ENCODE measurements around the gene PEA15. TPM values are rescaled to one million over a fixed set of nuclear protein-coding genes. Genes with fewer than 3 reads are reported as not detected.

PEA15 gene
- polyA plus RNA-seq, 2 donors = 152 to 159 TPM

DNA sequence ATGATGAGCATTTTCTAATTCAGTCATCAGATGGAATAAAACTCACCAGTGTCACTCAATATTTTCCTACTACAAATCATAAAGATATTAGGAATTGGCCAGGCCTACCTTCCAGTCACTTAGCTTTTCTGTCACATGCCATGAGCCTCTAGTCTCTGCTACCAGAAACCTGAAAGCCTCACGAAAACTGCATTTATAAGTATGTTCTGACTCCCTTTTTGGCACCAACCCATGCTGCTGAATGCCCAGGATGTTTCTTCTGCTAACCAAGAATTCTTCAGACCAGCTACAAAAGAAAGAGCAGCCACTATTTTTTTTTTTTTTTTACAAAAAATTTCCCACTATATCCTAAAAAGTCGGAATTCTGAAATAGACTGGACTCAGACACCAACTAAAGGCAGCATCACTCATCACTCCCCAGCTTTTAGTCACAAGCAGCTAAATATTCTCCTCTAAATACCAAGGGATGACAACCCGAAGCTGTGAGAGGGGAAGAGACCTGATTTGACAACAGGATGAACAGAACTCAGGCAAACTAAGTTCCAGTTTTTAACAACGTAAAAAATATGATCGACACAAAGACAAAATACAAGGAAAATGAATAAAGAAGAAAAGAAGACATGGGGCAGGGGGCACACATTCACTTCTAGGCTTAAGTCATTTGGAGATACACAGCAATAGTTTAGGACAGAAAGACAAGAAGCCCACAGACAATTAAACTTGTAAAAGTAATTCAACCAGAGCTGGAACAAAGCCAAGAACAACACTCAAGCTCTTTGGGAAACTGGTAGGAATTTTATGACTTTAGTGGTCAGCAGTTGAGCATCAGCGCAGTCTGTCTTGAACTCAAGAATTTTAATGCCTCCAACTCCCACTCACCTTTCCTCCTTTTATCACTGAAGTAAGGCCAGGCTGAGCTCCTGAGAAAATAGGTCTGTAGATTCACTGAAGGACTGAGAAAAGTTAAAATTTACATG is 55.5 kb downstream of the PEA15 start:
- H3K9me3 ChIP-seq (ENCODE audit: control insufficient read depth in 2 of 2, insufficient read depth in 1 of 2, low read depth in 1 of 2, low read length in 1 of 2) = no peaks in the 10 kb centered on the region
- WGBS, 2 donors = 35 to 41% methylated on average over 6 of the region's 6 CpGs
- no peaks in the 10 kb centered on the region for H3K36me3 ChIP-seq (ENCODE audit: control insufficient read depth in 2 of 2, insufficient read depth in 2 of 2, low read length in 1 of 2)
- no peaks in the 10 kb centered on the region for H3K4me1 ChIP-seq (ENCODE audit: control insufficient read depth in 2 of 2, insufficient read depth in 2 of 2, low read length in 1 of 2)
- peak overlapping the region in 1 of 2 donors; percentile 97 for H3K4me3 ChIP-seq (ENCODE audit: low read depth in 1 of 2, low read length in 2 of 2)
- no peaks in the 10 kb centered on the region for H3K27me3 ChIP-seq (ENCODE audit: control insufficient read depth in 1 of 2, insufficient read depth in 2 of 2, low read length in 2 of 2)
- H3K27ac ChIP-seq (ENCODE audit: low read depth in 2 of 2, low read length in 1 of 2) = peak overlapping the region; percentile 7 to 11

DNA sequence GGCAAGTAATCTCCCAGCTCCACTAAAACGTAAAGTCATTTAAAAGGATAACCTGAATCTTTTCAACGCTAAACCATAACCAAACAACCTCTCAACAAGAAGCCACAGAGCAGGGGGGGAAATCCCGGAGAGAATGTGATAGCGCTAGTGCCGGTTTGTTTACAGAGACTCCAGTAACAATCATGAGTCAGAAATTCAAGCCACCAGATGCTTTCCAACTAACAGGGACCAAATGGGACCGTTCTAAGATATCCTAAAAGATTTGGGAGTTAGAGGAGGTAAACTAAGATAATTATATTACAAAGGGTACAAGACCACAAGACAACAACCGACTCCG is 56.3 kb downstream of the PEA15 start:
- Histone ChIP-seq H3K27me3 (ENCODE audit: control insufficient read depth in 1 of 2, insufficient read depth in 2 of 2, low read length in 2 of 2) (no peaks in the 10 kb centered on the region), H3K4me3 (ENCODE audit: low read depth in 1 of 2, low read length in 2 of 2) (peak overlapping the region; percentile 88 to 97), H3K27ac (ENCODE audit: low read depth in 2 of 2, low read length in 1 of 2) (peak overlapping the region; percentile 84 to 97), H3K9me3 (ENCODE audit: control insufficient read depth in 2 of 2, insufficient read depth in 1 of 2, low read depth in 1 of 2, low read length in 1 of 2) (no peaks in the 10 kb centered on the region), H3K4me1 (ENCODE audit: control insufficient read depth in 2 of 2, insufficient read depth in 2 of 2, low read length in 1 of 2) (no peaks in the 10 kb centered on the region), H3K36me3 (ENCODE audit: control insufficient read depth in 2 of 2, insufficient read depth in 2 of 2, low read length in 1 of 2) (no peaks in the 10 kb centered on the region)
- 0 to 1% methylated on average over 8 of the region's 8 CpGs for WGBS, 2 donors

DNA sequence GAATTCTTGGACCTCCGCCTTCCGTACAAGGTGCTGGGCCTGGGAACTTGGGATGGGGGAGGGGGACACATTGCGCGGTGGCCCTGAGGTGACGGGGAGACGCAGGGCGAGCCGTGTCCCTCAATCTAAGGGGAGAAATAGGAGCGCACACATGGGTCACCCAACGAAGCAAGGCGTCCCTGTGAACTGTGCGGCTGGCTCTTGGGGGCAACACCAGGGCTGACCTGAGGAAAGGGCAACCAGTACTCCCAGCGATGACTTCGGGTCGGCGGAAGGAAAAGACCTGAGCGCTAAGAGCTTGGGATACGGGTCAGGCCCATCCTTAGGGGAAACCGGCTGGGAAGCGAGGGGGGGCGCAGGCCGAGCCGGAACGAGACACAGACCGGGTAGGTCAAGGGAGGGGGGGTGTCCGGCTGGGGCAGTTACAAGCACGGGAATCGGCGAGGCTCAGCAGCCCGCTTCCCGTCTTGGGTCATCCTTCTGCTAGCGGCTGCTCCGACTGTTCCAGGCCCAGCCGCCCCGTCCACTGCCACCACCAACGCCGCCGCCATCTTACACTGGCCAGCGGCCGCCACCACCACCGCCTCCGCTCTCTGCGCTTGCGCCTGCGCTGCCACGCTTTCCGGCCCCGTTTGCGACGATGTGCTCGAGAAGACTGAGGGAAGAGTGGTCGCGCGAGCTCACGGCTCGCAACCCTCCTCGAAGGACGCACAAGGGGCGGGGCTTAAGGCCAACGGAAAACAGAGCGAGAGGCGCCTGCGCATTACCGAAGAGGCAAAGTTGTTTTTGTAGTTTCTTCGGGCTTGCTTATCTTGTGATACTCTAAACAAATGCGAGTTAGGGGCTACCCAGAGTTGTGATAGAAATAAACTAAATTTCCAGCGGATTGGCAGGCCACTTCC is 57.0 kb downstream of the PEA15 start, which contains the start of gene DCAF8:
Gene DCAF8, minus strand, starts transcription at position 657 of the 902 bp plus-strand sequence. CDS start 18,541 bp downstream, outside the sequence.
- peak within 1 kb of the TSS; percentile 84 to 97 for H3K27ac ChIP-seq (ENCODE audit: low read depth in 2 of 2, low read length in 1 of 2)
- no peaks in the 10 kb centered on the region for H3K36me3 ChIP-seq (ENCODE audit: control insufficient read depth in 2 of 2, insufficient read depth in 2 of 2, low read length in 1 of 2)
- no peaks in the 10 kb centered on the region for H3K27me3 ChIP-seq (ENCODE audit: control insufficient read depth in 1 of 2, insufficient read depth in 2 of 2, low read length in 2 of 2)
- H3K4me1 ChIP-seq (ENCODE audit: control insufficient read depth in 2 of 2, insufficient read depth in 2 of 2, low read length in 1 of 2) = no peaks in the 10 kb centered on the region
- peak within 1 kb of the TSS; percentile 88 to 97 for H3K4me3 ChIP-seq (ENCODE audit: low read depth in 1 of 2, low read length in 2 of 2)
- WGBS, 2 donors = 0% methylated on average over 64 to 67 of the region's 67 CpGs
- H3K9me3 ChIP-seq (ENCODE audit: control insufficient read depth in 2 of 2, insufficient read depth in 1 of 2, low read depth in 1 of 2, low read length in 1 of 2) = no peaks in the 10 kb centered on the region

DNA sequence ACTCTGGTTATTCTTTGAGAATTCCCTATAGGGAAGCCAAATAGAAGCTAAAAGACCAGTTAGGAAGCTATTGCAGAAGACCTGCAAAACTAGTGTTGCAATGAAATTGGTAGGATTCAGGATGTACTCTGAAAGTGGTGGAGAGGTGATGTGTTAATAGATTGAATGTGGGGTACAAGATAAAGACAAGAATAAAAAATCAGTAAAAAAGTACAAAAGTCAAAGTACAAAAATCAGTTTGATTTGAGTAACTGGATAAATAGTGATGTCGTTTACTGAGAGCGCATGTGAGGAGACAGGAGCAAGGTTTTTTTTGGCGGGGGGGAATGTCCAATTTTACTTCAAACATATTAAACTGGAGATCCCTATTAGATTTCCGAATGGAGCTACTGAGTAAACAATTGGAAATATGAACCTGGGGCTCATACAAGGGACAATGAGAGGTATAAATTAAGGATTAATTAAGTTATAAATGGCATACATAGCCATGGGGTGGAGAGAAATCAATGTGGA is 59.7 kb downstream of the PEA15 start:
- Histone ChIP-seq H3K9me3 (ENCODE audit: control insufficient read depth in 2 of 2, insufficient read depth in 1 of 2, low read depth in 1 of 2, low read length in 1 of 2) (no peaks in the 10 kb centered on the region), H3K4me3 (ENCODE audit: low read depth in 1 of 2, low read length in 2 of 2) (no peak overlapping the region), H3K4me1 (ENCODE audit: control insufficient read depth in 2 of 2, insufficient read depth in 2 of 2, low read length in 1 of 2) (no peaks in the 10 kb centered on the region), H3K36me3 (ENCODE audit: control insufficient read depth in 2 of 2, insufficient read depth in 2 of 2, low read length in 1 of 2) (no peaks in the 10 kb centered on the region), H3K27me3 (ENCODE audit: control insufficient read depth in 1 of 2, insufficient read depth in 2 of 2, low read length in 2 of 2) (no peaks in the 10 kb centered on the region), H3K27ac (ENCODE audit: low read depth in 2 of 2, low read length in 1 of 2) (no peak overlapping the region)
- WGBS, 2 donors = 80% methylated on average over 4 of the region's 4 CpGs

Other genes with a start within 250 kb of the PEA15 start
- 1 to 10 TPM; 2.1 TPM for gene PIGM, start 173.4 kb upstream of the PEA15 start, polyA plus RNA-seq
- not detected for gene KCNJ10, start 135.2 kb upstream of the PEA15 start, polyA plus RNA-seq
- gene KCNJ9, start 123.8 kb upstream of the PEA15 start, polyA plus RNA-seq = not detected
- gene IGSF8, start 106.8 kb upstream of the PEA15 start, polyA plus RNA-seq = 10 to 100 TPM; 12.6 to 16.1 TPM
- 1 to 10 TPM; 3.4 to 4.3 TPM for gene ATP1A2, start 89.6 kb upstream of the PEA15 start, polyA plus RNA-seq
- gene ATP1A4, start 53.8 kb upstream of the PEA15 start, polyA plus RNA-seq = under 1 TPM in 1 of 2 donors, not detected in 1; 0.06 TPM
- under 1 TPM; 0.14 to 0.35 TPM for gene CASQ1, start 14.8 kb upstream of the PEA15 start, polyA plus RNA-seq
- 10 to 100 TPM; 47.8 to 55.0 TPM for gene DCAF8, start 57.2 kb downstream of the PEA15 start, polyA plus RNA-seq
- 10 to 100 TPM in 1 of 2 donors, 1 to 10 TPM in 1; 8.1 to 20.1 TPM for gene PEX19, start 79.7 kb downstream of the PEA15 start, polyA plus RNA-seq
- gene COPA, start 137.9 kb downstream of the PEA15 start, polyA plus RNA-seq = 10 to 100 TPM; 45.1 to 51.1 TPM
- gene NCSTN, start 138.0 kb downstream of the PEA15 start, polyA plus RNA-seq = 10 to 100 TPM; 34.2 to 34.9 TPM
- gene NHLH1, start 161.7 kb downstream of the PEA15 start, polyA plus RNA-seq = under 1 TPM; 0.08 to 0.09 TPM
- gene VANGL2, start 195.2 kb downstream of the PEA15 start, polyA plus RNA-seq = 1 to 10 TPM; 4.5 to 6.8 TPM